ENCODE measurements around the gene TTLL11.

- TF ChIP-seq, protein P1, sequence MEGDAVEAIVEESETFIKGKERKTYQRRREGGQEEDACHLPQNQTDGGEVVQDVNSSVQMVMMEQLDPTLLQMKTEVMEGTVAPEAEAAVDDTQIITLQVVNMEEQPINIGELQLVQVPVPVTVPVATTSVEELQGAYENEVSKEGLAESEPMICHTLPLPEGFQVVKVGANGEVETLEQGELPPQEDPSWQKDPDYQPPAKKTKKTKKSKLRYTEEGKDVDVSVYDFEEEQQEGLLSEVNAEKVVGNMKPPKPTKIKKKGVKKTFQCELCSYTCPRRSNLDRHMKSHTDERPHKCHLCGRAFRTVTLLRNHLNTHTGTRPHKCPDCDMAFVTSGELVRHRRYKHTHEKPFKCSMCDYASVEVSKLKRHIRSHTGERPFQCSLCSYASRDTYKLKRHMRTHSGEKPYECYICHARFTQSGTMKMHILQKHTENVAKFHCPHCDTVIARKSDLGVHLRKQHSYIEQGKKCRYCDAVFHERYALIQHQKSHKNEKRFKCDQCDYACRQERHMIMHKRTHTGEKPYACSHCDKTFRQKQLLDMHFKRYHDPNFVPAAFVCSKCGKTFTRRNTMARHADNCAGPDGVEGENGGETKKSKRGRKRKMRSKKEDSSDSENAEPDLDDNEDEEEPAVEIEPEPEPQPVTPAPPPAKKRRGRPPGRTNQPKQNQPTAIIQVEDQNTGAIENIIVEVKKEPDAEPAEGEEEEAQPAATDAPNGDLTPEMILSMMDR (IDR thresholded peaks at IDR 0.05), result no peak
- no peak for TF ChIP-seq POLR2A (IDR thresholded peaks at IDR 0.05)
- no peak for TF ChIP-seq EP300 (IDR thresholded peaks at IDR 0.05)
Observed at GRCh38 chr9:122097679-122098315, 4.7 kb upstream of the TTLL11 start.

Data from upper lobe of left lung (tissue), 4 donors.